SK-N-MC (cell line): Measurements from ENCODE around the gene NDST1.

Source experiments
- DNase-seq: peaks from one replicate; pipeline ENCODE4 v3.0.0-alpha.2; 2011; ENCODE audit warnings: low read depth, low spot score
- H3K27ac ChIP-seq: fragments of 200-600 bp; sonication (generic); 2 replicates; pipeline ENCODE4 v1.5.1; 2016; ENCODE audit warnings: mixed run types
- H3K36me3 ChIP-seq: fragments of 200-600 bp; sonication (generic); 2 replicates; pipeline ENCODE4 v1.6.1; 2017; ENCODE audit warnings: antibody characterized with exemption, low read length, mixed read lengths; ENCODE audit not compliant: insufficient read depth
- H3K4me3 ChIP-seq: fragments of 200-600 bp; sonication (generic); 2 replicates; pipeline ENCODE4 v1.5.1; 2016
- H3K9ac ChIP-seq: fragments of 200-600 bp; sonication (generic); 2 replicates; pipeline ENCODE4 v1.8.0; 2017; ENCODE audit warnings: mixed run types, mixed read lengths; ENCODE audit not compliant: insufficient read length
- H3K9me3 ChIP-seq: fragments of 200-600 bp; sonication (generic); 2 replicates; pipeline ENCODE4 v1.6.1; 2017; ENCODE audit warnings: low read depth, mild to moderate bottlenecking, antibody characterized with exemption, low read length, moderate library complexity, mixed read lengths
- EZH2 ChIP-seq: fragments of 200-600 bp; sonication (generic); IDR thresholded peaks from one replicate; pipeline ENCODE4 v1.6.1; 2017; ENCODE audit warnings: antibody characterized with exemption
- FOXP2 ChIP-seq: optimal IDR thresholded peaks from 2 replicates; pipeline ENCODE3; 2011; ENCODE audit warnings: mild to moderate bottlenecking, moderate library complexity; ENCODE audit not compliant: insufficient read depth; ENCODE audit errors: extremely low read length, control extremely low read depth
- POLR2AphosphoS5 ChIP-seq: IDR thresholded peaks from 2 replicates; pipeline ENCODE4 v1.6.1; 2012; ENCODE audit warnings: mild to moderate bottlenecking, low read depth, low read length, borderline replicate concordance

Gene NDST1

GRCh38 chr5:150510460-150511263 is 2.7 kb downstream of the NDST1 start:
- H3K4me3 ChIP-seq: no peak overlapping the region
- H3K9me3 ChIP-seq: no peaks in the 10 kb centered on the region
- TF ChIP-seq FOXP2 (no peak), POLR2AphosphoS5 (no peak), EZH2 (no peak)
- H3K36me3 ChIP-seq: no peaks in the 10 kb centered on the region
- no peak overlapping the region for H3K9ac ChIP-seq
- H3K27ac ChIP-seq: peak overlapping the region; percentile 46; the same call in 1 of the 2 replicates
- no peak for DNase-seq

- Histone ChIP-seq H3K4me3 (no peak overlapping the region), H3K9ac (no peak overlapping the region), H3K9me3 (no peaks in the 10 kb centered on the region), H3K27ac (0 out of 2 replicates have a peak overlapping the region, but pooled peaks have one; percentile 22), H3K36me3 (no peaks in the 10 kb centered on the region)
- no peak for DNase-seq
- TF ChIP-seq FOXP2 (no peak), POLR2AphosphoS5 (no peak), EZH2 (no peak)
Measured at GRCh38 chr5:150511578-150512367, 3.8 kb downstream of the NDST1 start.

- no peak for TF ChIP-seq POLR2AphosphoS5
- no peak for TF ChIP-seq EZH2
- no peak for TF ChIP-seq FOXP2
- Histone ChIP-seq H3K27ac (no peak overlapping the region), H3K36me3 (no peaks in the 10 kb centered on the region), H3K9ac (no peak overlapping the region), H3K4me3 (no peak overlapping the region), H3K9me3 (no peaks in the 10 kb centered on the region)
- no peak for DNase-seq
Measured at GRCh38 chr5:150512368-150512747, 4.4 kb downstream of the NDST1 start.

- Histone ChIP-seq H3K9me3 (no peaks in the 10 kb centered on the region), H3K36me3 (no peaks in the 10 kb centered on the region), H3K9ac (no peak overlapping the region), H3K4me3 (no peak overlapping the region), H3K27ac (no peak overlapping the region)
- no peak for TF ChIP-seq FOXP2
- DNase-seq: no peak
Measured at GRCh38 chr5:150513375-150514309, 5.7 kb downstream of the NDST1 start.

GRCh38 chr5:150514708-150515211 is 6.8 kb downstream of the NDST1 start:
- Histone ChIP-seq H3K9me3 (no peaks in the 10 kb centered on the region), H3K27ac (no peak overlapping the region), H3K9ac (no peak overlapping the region), H3K4me3 (no peak overlapping the region), H3K36me3 (no peaks in the 10 kb centered on the region)
- DNase-seq: no peak
- TF ChIP-seq EZH2 (no peak), POLR2AphosphoS5 (no peak), FOXP2 (no peak)

GRCh38 chr5:150515446-150515845 is 7.5 kb downstream of the NDST1 start:
- H3K36me3 ChIP-seq: no peaks in the 10 kb centered on the region
- no peak overlapping the region for H3K9ac ChIP-seq
- no peak for TF ChIP-seq POLR2AphosphoS5
- TF ChIP-seq EZH2: no peak
- no peak for TF ChIP-seq FOXP2
- no peak overlapping the region for H3K4me3 ChIP-seq
- DNase-seq: no peak
- no peaks in the 10 kb centered on the region for H3K9me3 ChIP-seq
- no peak overlapping the region for H3K27ac ChIP-seq

- DNase-seq: no peak
- TF ChIP-seq FOXP2: no peak
- no peak for TF ChIP-seq EZH2
- no peak for TF ChIP-seq POLR2AphosphoS5
- no peak overlapping the region for H3K9ac ChIP-seq
- H3K9me3 ChIP-seq: no peaks in the 10 kb centered on the region
- no peak overlapping the region for H3K4me3 ChIP-seq
- no peak overlapping the region for H3K27ac ChIP-seq
- H3K36me3 ChIP-seq: no peaks in the 10 kb centered on the region; the same call in 1 of the 2 replicates
Measured at GRCh38 chr5:150516011-150516410, 8.1 kb downstream of the NDST1 start.
